Endothelial cell of umbilical vein (primary cell): ENCODE measurements around the gene RIT2. TPM values are rescaled to one million over a fixed set of nuclear protein-coding genes. Genes with fewer than 3 reads are reported as not detected.

ENCODE experiments used
- BruUV-seq: library from RNA; stranded (reverse); fragments of 400-500 nt; replicated peaks from 2 replicates; lab custom pipeline; 2021; lab: Mats Ljungman, UMichigan
- CTCF ChIA-PET: fragments of 300-600, 350-600 bp; sonication (Branson Sonifier 250); formaldehyde crosslinking; loops from one replicate; lab custom pipeline; 2021; ENCODE audit warnings: antibody characterized with exemption, inconsistent platforms; lab: Charles Lee
- POLR2A ChIA-PET: fragments of 300-600, 350-600 bp; sonication (Branson Sonifier 250); formaldehyde crosslinking; loops from one replicate; lab custom pipeline; 2021; ENCODE audit warnings: antibody characterized with exemption, inconsistent platforms; lab: Charles Lee
- DNase-seq: peaks from one replicate; pipeline ENCODE4 v3.0.0-alpha.2; 2011; ENCODE audit warnings: low read depth, low spot score
- FAIRE-seq: peaks from 2 replicates; lab custom pipeline; 2011; peaks lifted over from hg19 to GRCh38; lab: Jason Lieb, UNC
- H2AFZ ChIP-seq: 2 replicates; pipeline ENCODE4 v1.6.0; 2012; ENCODE audit warnings: low read depth, low read length, control low read depth, inconsistent platforms
- H3K27ac ChIP-seq: 2 replicates; pipeline ENCODE4 v1.5.1; 2011; ENCODE audit warnings: low read depth, mild to moderate bottlenecking, control low read depth, low read length, moderate library complexity; ENCODE audit not compliant: insufficient read depth
- H3K27me3 ChIP-seq, 2 experiments: 2 replicates each; pipeline versions ENCODE4 v1.6.0 to v1.6.1; 2011; ENCODE audit warnings: low read length in 2 of 2, mixed read lengths in 1 of 2; ENCODE audit not compliant: control insufficient read depth in 2 of 2, insufficient read depth in 2 of 2
- H3K36me3 ChIP-seq, 2 experiments: 2 replicates in 1 of 2; 3 replicates in 1 of 2; pipeline ENCODE4 v1.5.1; 2011; ENCODE audit warnings: low read length in 2 of 2, mild to moderate bottlenecking in 1 of 2, moderate library complexity in 1 of 2; ENCODE audit not compliant: control insufficient read depth in 2 of 2, insufficient read depth in 2 of 2; ENCODE audit errors: extremely low read depth in 1 of 2
- H3K4me1 ChIP-seq: 3 replicates; pipeline ENCODE4 v1.5.1; 2011; ENCODE audit warnings: mild to moderate bottlenecking, low read length; ENCODE audit not compliant: control insufficient read depth, insufficient read depth; ENCODE audit errors: extremely low read depth
- H3K4me2 ChIP-seq: 2 replicates; pipeline ENCODE4 v1.6.1; 2011; ENCODE audit warnings: low read length, control low read depth, mixed read lengths; ENCODE audit not compliant: insufficient read depth
- H3K4me3 ChIP-seq, 3 experiments: fragments of 200-600 bp in 1 of 3; sonication (generic), shearing (Covaris generic) in 1 of 3; replicated peaks in 1 of 3; 2 replicates each; pipeline ENCODE4 v1.5.1; 2011 to 2016; ENCODE audit warnings: control low read depth in 3 of 3, low read length in 3 of 3, mild to moderate bottlenecking in 2 of 3, inconsistent platforms in 1 of 3, low read depth in 1 of 3, moderate library complexity in 1 of 3; ENCODE audit not compliant: insufficient read depth in 1 of 3
- H3K79me2 ChIP-seq: 2 replicates; pipeline ENCODE4 v1.6.0; 2012; ENCODE audit warnings: low read length, inconsistent platforms; ENCODE audit not compliant: control insufficient read depth, insufficient read depth
- H3K9ac ChIP-seq: replicated peaks from 2 replicates; pipeline ENCODE3; 2011; ENCODE audit warnings: low read length, control low read depth; ENCODE audit not compliant: insufficient read depth; ENCODE audit errors: extremely low read depth
- H3K9me1 ChIP-seq: replicated peaks from 3 replicates; pipeline ENCODE4 v1.6.0; 2011; ENCODE audit warnings: mild to moderate bottlenecking, low read length; ENCODE audit not compliant: control insufficient read depth, insufficient read depth; ENCODE audit errors: extremely low read depth
- H3K9me3 ChIP-seq: replicated peaks from 2 replicates; pipeline ENCODE4 v1.5.1; 2012; ENCODE audit warnings: low read length, inconsistent platforms; ENCODE audit not compliant: control insufficient read depth, insufficient read depth
- H4K20me1 ChIP-seq: replicated peaks from 2 replicates; pipeline ENCODE3; 2011; ENCODE audit warnings: mild to moderate bottlenecking, low read length; ENCODE audit not compliant: control insufficient read depth, insufficient read depth; ENCODE audit errors: extremely low read depth
- EZH2 ChIP-seq: IDR thresholded peaks from 2 replicates; pipeline ENCODE4 v1.6.1; 2012; ENCODE audit warnings: borderline replicate concordance, low read depth, mild to moderate bottlenecking, moderate library complexity, low read length, inconsistent platforms; ENCODE audit not compliant: severe bottlenecking
- FOS ChIP-seq: IDR thresholded peaks from 2 replicates; pipeline ENCODE4 v1.6.1; 2011; ENCODE audit warnings: mild to moderate bottlenecking, low read length, moderate library complexity, borderline replicate concordance; ENCODE audit not compliant: insufficient read depth
- GATA2 ChIP-seq: IDR thresholded peaks from 2 replicates; pipeline ENCODE4 v1.7.0; 2011; ENCODE audit warnings: low read depth, mild to moderate bottlenecking, moderate library complexity, mixed read lengths, low read length; ENCODE audit not compliant: insufficient read length, insufficient read depth
- JUN ChIP-seq: IDR thresholded peaks from 2 replicates; pipeline ENCODE4 v1.6.1; 2011; ENCODE audit warnings: borderline replicate concordance, low read depth; ENCODE audit not compliant: insufficient read length, insufficient read depth
- MYC ChIP-seq: IDR thresholded peaks from one replicate; pipeline ENCODE4 v1.6.1; 2011; ENCODE audit warnings: mild to moderate bottlenecking, low read depth, low read length
- POLR2A ChIP-seq: IDR thresholded peaks from 2 replicates; pipeline ENCODE4 v1.6.1; 2012; ENCODE audit warnings: low read depth, mild to moderate bottlenecking, control low read depth, low read length
- POLR2AphosphoS5 ChIP-seq: IDR thresholded peaks from 2 replicates; pipeline ENCODE4 v1.6.1; 2012; ENCODE audit warnings: low read depth, mild to moderate bottlenecking, control low read depth, low read length, moderate library complexity; ENCODE audit not compliant: insufficient read depth
- dilution Hi-C: fragments of 300-500 bp; cut with MboI; formaldehyde crosslinking; loops from one replicate; pipeline ENCODE4 v1.15.0; 2019; ENCODE audit warnings: low sequenced_read_pairs; ENCODE audit not compliant: extremely low pct_ligation_motif_present
- intact Hi-C: fragments of 100-400 bp; cut with micrococcal nuclease; formaldehyde crosslinking; loops from one replicate; pipeline ENCODE4 v1.10.0; 2022
- polyA plus RNA-seq, 4 experiments: library from polyadenylated mRNA; depleted of rRNA in 3 of 4; stranded (reverse) in 3 of 4; unstranded in 1 of 4; fragments of >200 nt; gene quantifications; 2 replicates each; pipeline versions ENCODE4 v1.2.1 to v1.2.3, GENCODE V29; 2011 to 2012; ENCODE audit warnings: missing spikeins in 1 of 4
- total RNA-seq: library from RNA; stranded (reverse); gene quantifications from 2 replicates; pipeline ENCODE4 v1.2.3, GENCODE V29; 2021
- TF ChIP-seq, protein P1 (sequence below): IDR thresholded peaks from 2 replicates; pipeline ENCODE4 v1.6.1; 2011; ENCODE audit not compliant: insufficient read depth, insufficient read length
- TF ChIP-seq, protein P2 (sequence below), 2 donors: IDR thresholded peaks; 1 replicate in 1 of 2; 2 replicates in 1 of 2; pipeline ENCODE4 v1.5.1; 2011; ENCODE audit warnings: low read length in 2 of 2, mild to moderate bottlenecking in 2 of 2, moderate library complexity in 2 of 2, control low read depth in 1 of 2, inconsistent platforms in 1 of 2, low read depth in 1 of 2; ENCODE audit not compliant: insufficient read depth in 1 of 2; ENCODE audit errors: extremely low read depth in 1 of 2

Gene RIT2
- total and polyA plus RNA-seq, 2 donors (not counting 3 experiments of a cell fraction or from before 2014, with no cell fraction given), result not detected

DNA sequence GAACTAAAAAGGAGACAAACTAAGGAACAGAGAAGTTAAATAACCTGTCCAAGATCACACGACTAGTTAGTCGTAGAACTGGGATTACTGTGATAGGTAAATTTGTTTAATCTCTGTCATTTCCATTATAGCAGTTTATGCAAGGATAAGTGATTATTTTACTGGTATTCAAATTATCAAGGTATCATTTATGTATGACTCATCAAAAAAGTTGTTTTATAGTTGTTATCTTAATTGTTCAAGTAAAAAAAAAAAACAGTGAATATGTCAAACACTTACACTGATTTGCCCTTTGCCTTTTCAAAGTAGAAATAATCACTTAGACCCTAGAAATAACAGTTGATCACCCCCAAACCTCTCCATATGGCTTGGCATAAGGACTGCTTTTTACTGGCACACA, 173.6 kb downstream of the RIT2 start:
- no TSS peak for BruUV-seq
- Histone ChIP-seq H3K4me2 (no peak overlapping the region), H3K79me2 (no peaks in the 10 kb centered on the region), H3K36me3 (no peaks in the 10 kb centered on the region), H4K20me1 (no peaks in the 10 kb centered on the region), H3K4me3 (no peak overlapping the region), H3K9me1 (no peaks in the 10 kb centered on the region), H3K27me3 (no peaks in the 10 kb centered on the region), H3K9ac (no peak overlapping the region), H3K27ac (no peak overlapping the region), H3K4me1 (no peaks in the 10 kb centered on the region), H3K9me3 (no peaks in the 10 kb centered on the region), H2AFZ (no peak overlapping the region)
- dilution Hi-C loops (no loop called here), intact Hi-C loops (no loop called here)
- DNase-seq, result no peak
- TF ChIP-seq, protein P1, sequence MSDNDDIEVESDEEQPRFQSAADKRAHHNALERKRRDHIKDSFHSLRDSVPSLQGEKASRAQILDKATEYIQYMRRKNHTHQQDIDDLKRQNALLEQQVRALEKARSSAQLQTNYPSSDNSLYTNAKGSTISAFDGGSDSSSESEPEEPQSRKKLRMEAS, result no peak
- no peak for TF ChIP-seq POLR2AphosphoS5
- no peak for TF ChIP-seq EZH2
- TF ChIP-seq POLR2A, result no peak
- TF ChIP-seq, protein P2, sequence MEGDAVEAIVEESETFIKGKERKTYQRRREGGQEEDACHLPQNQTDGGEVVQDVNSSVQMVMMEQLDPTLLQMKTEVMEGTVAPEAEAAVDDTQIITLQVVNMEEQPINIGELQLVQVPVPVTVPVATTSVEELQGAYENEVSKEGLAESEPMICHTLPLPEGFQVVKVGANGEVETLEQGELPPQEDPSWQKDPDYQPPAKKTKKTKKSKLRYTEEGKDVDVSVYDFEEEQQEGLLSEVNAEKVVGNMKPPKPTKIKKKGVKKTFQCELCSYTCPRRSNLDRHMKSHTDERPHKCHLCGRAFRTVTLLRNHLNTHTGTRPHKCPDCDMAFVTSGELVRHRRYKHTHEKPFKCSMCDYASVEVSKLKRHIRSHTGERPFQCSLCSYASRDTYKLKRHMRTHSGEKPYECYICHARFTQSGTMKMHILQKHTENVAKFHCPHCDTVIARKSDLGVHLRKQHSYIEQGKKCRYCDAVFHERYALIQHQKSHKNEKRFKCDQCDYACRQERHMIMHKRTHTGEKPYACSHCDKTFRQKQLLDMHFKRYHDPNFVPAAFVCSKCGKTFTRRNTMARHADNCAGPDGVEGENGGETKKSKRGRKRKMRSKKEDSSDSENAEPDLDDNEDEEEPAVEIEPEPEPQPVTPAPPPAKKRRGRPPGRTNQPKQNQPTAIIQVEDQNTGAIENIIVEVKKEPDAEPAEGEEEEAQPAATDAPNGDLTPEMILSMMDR (IDR thresholded peaks at IDR 0.05; ENCODE audit: extremely low read depth in 1 of 2, insufficient read depth in 1 of 2, low read depth in 1 of 2, low read length in 2 of 2), result no peak
- no peak for TF ChIP-seq MYC
- no peak for TF ChIP-seq JUN
- TF ChIP-seq GATA2, result no peak
- TF ChIP-seq FOS, result no peak
- ChIA-PET POLR2A (no interaction called here), CTCF (no interaction called here)
- no peak for FAIRE-seq
